ENCODE data around the gene C19orf47.

DNA sequence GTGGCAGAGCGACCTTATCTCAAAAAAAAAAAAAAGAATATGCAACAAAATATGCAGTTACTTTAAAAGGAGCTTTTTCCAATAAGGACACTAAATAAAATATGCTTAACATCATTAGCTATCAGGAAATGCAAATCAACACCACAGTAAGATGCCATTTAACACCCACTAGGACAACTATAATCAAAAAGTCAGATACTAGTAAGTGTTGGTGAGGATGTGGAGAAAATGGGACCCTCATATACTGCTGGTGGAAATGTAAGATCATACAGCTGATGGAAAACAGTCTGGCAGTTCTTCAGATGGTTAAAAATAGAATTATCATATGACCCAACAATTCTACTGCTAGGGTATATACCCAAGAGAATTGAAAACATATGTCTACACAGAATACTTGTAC, 38.5 kb downstream of the C19orf47 start:
- TF ChIP-seq, protein P1, sequence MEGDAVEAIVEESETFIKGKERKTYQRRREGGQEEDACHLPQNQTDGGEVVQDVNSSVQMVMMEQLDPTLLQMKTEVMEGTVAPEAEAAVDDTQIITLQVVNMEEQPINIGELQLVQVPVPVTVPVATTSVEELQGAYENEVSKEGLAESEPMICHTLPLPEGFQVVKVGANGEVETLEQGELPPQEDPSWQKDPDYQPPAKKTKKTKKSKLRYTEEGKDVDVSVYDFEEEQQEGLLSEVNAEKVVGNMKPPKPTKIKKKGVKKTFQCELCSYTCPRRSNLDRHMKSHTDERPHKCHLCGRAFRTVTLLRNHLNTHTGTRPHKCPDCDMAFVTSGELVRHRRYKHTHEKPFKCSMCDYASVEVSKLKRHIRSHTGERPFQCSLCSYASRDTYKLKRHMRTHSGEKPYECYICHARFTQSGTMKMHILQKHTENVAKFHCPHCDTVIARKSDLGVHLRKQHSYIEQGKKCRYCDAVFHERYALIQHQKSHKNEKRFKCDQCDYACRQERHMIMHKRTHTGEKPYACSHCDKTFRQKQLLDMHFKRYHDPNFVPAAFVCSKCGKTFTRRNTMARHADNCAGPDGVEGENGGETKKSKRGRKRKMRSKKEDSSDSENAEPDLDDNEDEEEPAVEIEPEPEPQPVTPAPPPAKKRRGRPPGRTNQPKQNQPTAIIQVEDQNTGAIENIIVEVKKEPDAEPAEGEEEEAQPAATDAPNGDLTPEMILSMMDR (conservative IDR thresholded peaks at IDR 0.05): no peak
- TF ChIP-seq EZH2 (IDR thresholded peaks at IDR 0.05; ENCODE audit: low read depth): no peak

Measured in PC-9 (cell line).